Thyroid gland (tissue), 4 donors: Measurements from ENCODE around the gene ATAD3A.

Experiments
- POLR2A ChIP-seq, 2 donors: fragments of 450-650 bp; IDR thresholded peaks; one replicate each; pipeline ENCODE4 v1.6.1; 2017; ENCODE audit warnings: antibody characterized with exemption in 2 of 2, mild to moderate bottlenecking in 2 of 2, moderate library complexity in 1 of 2
- TF ChIP-seq, protein P1 (sequence below), 6 experiments: fragments of 200-600 bp in 3 of 6; fragments of 450-650 bp in 3 of 6; sonication (generic) in 3 of 6; IDR thresholded peaks; one replicate each; pipeline ENCODE4 v1.5.1; 2016 to 2019; ENCODE audit warnings: antibody characterized with exemption in 6 of 6, mild to moderate bottlenecking in 2 of 6, inconsistent platforms in 1 of 6, moderate library complexity in 1 of 6

DNA sequence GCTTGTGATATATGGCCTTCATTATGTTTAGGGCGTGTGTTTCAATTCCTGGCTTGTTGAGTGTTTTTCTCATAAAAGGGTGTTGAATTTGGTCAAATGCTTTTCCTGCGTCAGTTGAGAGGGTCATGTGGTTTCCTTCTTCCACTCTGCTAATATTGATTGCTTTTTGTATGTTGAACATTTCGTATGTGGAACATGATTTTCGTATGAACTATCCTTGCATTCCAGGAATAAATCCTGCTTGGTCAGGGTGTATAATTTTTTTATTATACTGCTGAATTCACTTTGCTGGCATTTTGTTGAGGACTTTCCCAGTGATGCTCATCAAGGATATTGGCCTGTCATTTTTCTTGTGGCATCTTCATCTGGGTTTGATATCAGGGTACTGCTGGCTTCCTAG is 4.7 kb upstream of the ATAD3A start:
- no peak for TF ChIP-seq POLR2A (IDR thresholded peaks at IDR 0.05)
- TF ChIP-seq, protein P1, sequence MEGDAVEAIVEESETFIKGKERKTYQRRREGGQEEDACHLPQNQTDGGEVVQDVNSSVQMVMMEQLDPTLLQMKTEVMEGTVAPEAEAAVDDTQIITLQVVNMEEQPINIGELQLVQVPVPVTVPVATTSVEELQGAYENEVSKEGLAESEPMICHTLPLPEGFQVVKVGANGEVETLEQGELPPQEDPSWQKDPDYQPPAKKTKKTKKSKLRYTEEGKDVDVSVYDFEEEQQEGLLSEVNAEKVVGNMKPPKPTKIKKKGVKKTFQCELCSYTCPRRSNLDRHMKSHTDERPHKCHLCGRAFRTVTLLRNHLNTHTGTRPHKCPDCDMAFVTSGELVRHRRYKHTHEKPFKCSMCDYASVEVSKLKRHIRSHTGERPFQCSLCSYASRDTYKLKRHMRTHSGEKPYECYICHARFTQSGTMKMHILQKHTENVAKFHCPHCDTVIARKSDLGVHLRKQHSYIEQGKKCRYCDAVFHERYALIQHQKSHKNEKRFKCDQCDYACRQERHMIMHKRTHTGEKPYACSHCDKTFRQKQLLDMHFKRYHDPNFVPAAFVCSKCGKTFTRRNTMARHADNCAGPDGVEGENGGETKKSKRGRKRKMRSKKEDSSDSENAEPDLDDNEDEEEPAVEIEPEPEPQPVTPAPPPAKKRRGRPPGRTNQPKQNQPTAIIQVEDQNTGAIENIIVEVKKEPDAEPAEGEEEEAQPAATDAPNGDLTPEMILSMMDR (IDR thresholded peaks at IDR 0.05): no peak
